GM18909 (cell line): ENCODE results near the gene RCAN1.
"Not testable (repeated sequence)": the region's sequence is repeated elsewhere in the genome, so short reads cannot be mapped to it uniquely, and the experiment has no call there.

Experiments
- ATAC-seq: cut with Tn5 transposase; IDR thresholded peaks from one replicate; pipeline ENCODE4 v1.9.1; 2021; ENCODE audit warnings: mild to moderate bottlenecking; ENCODE audit not compliant: unreplicated experiment, poor library complexity

The RCAN1 gene

DNA sequence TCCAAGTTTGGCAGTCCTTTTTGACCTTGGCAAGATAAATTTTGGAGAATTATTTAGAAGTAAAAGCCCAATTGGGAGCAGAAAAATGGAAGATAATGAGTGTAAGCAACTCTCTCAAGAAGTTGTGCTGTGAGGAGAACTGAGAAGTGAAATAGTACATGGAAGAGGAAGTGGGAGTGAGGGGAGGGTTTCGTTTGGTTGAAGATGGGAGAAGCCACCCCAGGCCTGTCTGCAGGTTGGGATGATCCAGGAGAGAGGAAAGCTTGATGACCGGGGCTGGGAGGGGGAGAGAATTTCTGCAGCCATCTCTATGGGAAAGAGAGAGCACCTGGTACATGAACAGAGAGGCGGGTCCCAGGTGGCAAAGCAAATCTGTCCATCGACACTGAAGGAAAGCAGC lies 8.6 kb upstream of the RCAN1 start:
- no peak for ATAC-seq

DNA sequence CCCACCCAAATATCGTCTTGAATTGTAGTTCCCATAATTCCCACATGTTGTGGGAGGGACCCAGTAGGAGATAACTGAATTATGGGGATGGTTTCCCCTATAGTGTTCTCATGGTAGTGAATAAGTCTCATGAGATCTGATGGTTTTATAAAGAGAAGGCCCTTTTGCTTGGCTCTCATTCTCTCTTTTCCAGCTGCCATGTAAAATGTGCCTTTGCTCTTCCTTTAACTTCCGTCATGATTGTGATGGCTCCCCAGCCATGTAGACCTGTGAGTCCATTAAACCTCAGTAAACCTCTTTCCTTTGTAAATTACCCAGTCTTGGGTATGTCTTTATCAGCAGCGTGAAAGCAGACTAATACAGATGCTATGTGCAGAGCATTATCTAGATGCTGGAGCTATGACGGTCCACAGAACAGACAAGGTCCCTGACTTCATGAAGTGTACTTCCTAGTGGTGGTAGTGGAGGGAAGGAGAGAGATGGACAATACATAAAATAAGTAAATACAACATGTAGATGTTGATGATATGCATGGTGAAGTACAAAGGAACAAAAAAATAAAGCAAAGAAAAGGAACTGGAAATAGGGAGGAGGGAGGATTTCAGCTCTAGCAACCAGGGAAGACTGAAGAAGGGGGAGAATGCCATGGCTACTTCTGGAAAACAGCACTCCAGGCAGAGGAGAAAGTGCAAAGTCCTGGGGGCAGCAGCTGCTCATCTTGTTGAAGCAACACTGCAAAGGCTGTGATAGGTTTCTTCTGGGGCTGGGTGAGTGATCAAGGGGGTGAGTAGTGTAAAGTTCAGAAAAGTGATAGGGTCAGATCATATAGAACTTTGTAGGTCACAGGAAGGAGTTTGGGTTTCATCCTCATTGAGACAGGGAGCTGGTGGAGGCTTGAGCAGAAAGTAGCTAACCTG lies 6.8 kb upstream of the RCAN1 start:
- no peak for ATAC-seq

DNA sequence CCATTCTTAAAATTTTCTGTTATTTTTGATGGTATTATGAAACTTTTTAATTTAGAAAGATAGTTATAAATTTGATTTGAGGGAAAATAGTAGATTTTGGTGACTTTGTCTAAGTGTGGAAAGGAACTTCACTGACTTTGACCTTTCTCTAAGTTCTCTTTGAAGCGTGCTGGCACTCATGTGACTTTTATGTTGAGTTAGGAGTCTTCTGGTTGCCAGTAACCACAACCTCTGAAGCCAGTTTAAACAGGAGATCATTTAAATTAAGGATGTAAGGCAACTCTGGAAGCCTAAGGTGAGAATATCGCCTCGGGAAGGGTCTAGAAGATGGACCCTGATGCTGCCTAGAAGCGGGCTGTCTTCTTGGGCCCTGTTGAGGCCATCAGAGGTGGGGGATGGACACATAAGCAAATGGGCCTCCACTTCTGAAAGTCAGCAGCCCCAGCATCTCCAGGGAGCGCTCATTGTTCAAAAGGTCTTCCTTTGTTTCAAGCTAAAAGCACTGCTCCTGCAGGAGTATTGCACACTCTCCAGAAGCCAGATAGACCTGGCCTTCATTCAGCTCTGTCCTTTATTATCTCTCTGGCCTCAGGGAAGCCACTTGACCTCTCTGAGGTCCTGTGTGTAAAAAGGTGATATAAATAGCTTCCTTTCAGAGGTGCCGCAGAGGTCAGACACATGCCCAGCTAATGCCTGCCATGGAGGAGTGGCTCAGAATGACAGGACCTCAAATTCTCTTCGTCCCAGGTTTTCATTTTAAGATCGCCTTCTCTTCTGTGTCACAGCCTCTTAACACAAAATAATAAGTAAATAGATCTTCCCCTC lies 5.1 kb upstream of the RCAN1 start:
- ATAC-seq: no peak

DNA sequence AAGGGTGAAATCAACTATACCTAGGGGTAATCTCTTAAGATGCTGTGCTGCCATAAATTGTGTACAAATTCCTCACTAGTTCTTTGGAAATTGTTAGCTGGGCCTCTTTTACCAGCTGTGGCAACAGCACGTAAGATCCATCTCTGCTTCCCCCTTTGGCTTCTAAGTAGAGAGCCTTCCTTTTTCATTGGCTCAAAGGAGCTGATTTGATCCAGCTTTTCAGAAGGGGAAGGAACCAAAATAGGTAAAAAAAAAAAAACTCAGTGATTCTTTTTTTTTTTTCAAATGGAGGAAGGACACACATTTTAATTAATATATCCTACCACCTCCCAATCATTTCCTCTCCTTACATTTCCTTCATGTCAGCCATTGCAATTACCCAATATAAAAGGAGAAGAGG lies 4.0 kb upstream of the RCAN1 start:
- ATAC-seq: no peak

DNA sequence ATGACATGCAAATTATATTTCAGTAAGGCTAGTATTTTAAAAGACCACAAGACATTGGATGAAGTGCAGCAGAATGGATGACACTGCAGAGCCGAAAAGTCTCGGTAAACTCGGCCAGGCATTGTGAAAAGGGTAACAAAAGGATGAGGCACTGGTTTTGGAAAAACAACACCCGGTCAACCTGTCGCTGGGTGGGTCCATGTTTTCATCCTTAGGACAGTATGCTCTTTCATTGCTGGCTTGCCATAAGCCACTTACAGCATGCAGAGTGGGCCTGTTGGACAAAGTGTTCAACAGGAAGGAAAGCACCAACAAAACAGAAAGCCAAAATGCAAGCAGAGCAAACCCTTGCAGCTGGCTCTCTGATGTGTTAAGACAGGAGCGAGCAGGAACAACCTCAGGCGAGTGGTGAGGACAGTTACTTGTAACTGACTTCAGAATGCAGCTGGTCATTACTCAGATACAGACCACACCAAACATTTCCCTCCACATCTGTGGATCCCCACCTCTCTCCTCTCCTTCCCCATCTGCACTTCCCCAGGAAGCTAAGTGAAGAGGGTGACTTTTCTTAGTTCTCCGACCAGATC lies 2.9 kb upstream of the RCAN1 start:
- ATAC-seq: no peak

DNA sequence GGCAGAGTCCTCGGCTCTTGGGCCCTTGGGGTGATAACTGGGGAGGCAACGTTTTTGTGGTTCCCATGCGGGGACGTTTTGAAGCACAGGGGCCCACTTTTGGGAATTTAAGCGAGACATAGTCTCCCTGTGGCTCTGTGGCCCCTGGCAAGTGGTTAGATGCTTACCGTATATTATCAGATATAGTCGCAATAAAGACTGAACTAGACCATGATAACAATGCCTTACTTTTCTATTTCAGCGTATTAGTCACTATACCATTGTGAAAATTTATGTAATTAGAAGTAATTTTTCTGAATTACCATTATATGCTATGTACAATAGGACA lies 538 bp upstream of the RCAN1 start:
- ATAC-seq: no peak

DNA sequence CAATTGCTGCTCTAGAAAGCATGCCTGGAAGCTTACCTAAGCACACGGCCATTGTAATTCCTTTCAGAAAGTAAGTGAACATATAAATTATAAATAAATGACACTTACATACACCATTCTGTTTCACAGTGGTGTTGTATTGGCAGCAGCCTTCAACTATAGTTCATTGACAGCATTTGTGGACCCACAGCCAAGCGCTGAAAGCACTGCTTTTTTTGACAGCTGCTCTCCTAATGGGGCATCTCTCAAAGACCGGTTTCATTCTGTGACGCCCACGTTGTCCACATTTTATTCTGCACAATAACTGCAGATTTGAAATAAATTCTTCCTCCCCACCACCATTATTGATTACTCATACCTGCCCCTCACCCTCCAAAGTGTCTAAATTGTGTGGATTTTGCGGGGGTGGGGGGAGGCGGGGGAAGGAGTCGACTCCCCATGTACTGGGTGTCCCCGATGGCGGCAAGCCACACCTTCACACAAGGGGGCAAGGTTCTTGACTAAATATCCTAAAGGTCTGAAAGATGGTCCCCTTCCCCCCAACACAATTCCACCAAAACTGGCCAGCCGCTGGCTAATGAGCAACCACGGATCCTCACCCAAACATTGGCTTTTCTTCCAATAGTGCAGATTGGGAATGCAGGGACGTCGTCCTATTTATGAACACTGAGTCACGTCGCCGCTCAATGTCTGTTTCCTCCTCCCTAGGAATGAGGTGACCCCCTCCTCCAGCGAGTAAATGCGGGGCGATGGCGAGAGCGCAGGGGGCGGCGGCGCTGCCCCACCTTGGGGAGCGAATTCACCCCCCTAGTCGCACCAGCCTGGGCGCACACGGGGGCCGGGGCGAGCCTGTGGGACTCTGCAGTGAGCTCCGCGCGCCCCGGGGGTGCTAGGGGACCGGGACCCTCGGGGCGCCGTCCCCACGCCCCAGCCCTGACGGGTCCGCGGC lies 960 bp downstream of the RCAN1 start:
- ATAC-seq: no peak

DNA sequence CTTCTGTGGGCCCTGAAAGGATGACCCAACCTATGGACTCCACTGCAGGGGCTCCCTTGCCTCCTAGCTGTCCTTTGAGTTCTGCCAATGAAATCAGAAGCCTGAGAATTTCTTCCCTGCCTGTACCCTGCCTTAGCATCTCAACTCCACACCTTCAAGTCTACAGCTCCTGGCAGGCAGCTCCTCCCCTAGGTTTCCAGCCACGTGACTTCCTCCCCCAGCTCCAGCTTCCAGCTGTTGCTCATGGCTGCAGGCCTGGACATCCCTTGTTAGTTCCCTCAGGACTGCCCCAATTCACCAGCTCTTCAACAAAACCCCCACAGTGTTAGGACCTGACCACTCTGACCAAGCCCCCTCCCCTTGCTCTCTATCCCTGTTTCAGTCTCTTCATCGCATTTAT lies 2.4 kb downstream of the RCAN1 start:
- ATAC-seq: no peak

DNA sequence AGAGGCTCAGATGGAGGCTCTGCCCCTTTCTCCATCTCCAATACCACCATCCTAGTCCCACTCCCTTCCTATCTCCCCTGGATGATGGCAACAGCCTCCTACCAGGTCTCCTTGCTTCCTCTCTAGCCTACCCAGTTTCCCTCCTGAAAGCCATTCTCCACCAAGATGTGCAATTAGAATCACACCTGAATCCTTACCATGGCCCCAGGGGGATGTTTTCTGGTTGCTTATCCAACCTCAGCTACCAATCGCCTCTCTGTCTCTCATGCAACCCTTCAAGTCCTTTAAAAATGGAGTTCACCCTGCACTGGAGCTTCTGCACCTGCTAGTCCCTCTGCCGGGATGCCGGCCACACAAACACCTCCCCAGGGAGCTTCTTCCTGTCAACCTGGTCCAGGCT lies 2.9 kb downstream of the RCAN1 start:
- ATAC-seq: no peak

DNA sequence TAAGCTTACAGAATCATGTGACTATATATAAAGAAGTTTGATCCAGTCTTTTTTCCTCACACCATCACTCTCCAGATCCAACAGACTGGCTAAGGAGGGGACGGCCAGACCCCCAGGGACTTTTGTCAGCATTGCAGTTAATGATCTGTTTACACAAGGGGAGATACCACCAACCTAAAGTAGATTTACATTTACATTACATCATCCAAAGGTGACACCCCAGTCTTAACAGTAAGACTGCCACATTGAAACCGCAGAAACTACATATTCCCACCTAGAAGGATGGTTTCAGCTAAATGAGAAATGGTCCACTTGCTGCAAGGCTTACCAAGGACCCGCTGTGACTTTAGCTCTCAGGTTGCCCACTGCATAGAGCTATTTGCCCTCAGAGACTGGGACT lies 3.4 kb downstream of the RCAN1 start:
- ATAC-seq: no peak

DNA sequence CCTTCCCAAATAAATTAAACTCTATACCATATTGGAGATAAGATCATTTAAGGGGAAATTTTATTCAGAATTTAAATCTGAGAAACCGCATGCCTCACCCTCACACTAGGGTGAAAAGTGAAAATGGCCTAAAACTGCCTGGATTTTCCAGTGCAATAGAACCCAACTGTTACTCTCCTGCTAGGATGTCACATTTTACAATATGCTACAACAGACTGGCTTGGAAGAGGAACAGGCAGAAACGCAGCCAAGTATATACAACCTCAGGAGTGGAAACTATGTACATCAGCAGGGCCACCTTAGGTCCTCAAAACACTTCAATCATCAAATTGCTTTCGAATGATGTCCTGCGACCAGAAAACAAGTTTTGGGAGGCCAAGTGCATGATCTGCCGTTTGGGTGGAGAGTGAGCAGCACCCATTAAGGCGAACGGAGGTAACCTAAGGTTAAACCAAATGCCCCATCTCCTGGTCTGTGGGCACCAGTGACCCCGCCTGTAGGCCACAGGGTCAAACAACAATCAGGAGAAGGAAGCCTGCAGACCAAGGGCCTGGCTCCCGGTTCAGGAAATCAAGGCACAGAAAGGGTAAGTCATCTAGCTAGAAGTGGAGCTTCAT lies 4.9 kb downstream of the RCAN1 start:
- ATAC-seq: no peak

DNA sequence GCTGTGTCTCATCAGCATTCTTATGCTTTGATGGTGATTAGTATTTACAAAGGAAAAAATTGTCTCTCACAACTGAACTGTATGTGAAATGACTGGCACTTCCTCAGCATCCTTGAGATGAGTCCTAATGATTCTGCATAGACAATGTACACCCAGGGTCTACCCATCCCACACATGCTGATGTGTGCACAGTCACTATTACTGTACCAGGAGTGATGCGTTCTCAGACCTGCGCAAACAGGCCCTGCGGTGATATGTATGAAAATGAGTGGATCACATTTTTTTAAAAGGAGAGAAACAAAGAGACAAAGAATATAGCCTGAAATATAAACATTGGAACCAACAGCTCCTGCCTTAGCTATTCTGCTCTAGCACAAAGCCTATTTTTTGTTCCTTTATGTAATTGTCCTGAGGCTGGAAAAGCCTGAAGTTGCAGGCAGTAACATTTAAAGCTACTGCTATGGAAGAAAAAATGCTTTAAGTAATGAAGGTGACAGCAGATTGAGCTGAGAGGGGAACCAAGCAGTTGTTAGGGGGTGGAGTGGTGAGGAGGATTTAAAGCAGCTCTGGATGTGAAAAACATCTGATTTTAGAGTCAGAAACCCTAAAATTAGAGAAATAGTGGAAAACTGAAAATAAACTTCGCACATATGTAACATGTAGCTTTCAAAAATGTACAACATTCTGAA lies 5.5 kb downstream of the RCAN1 start:
- ATAC-seq: no peak

DNA sequence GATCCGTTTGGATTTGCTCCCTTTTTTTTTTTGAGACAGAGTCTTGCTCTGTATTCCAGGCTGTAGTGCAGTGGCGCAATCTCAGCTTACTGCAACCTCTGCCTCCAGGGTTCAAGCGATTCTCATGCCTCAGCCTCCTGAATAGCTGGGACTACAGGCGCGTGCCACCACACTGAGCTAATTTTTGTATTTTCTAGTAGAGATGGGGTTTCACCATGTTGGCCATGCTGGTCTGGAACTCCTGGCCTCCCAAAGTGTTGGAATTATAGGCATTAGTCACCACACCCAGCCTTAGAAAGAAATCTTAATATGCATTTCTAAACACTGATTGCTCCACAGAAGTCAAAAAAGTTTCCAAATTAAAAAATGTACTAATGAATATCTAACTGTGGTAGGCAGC lies 7.5 kb downstream of the RCAN1 start:
- ATAC-seq: not testable (repeated sequence)

DNA sequence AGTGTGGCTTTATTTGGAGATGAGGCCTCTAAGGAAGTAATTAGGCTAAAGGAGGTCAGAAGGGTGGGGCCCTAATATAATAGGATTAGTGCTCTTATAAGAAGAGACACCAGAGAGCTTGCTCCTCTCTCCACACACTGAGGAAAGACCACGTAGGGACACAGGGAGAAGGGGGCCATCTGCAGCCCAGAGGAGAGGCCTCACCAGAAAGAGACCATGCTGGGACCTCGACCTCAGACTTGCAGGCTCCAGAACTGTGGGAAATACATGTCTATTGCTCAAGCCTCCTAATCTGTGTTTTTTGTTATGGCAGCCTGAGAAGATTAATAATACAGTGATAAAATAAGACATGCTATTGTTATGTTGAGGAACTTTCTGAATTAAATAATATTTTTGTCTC lies 8.3 kb downstream of the RCAN1 start:
- ATAC-seq: no peak

DNA sequence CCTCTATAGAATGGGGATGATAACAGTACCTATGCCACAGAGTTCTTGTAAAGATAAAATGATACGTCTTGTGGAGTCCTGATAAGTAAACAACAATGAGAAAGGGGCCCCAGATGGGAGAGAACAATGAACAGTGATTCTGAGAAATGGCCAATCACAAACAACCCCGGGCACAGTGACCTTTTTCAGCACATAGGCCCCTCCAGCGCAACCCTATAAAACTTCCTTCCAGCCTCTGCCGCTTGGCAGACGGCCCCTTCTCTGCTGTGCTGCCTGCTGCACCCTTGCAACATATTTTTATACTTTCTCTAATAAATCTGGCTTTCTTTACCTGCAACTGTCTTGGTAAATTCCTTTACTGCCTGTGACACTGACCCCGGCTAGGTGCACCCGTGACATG lies 8.9 kb downstream of the RCAN1 start:
- ATAC-seq: no peak

DNA sequence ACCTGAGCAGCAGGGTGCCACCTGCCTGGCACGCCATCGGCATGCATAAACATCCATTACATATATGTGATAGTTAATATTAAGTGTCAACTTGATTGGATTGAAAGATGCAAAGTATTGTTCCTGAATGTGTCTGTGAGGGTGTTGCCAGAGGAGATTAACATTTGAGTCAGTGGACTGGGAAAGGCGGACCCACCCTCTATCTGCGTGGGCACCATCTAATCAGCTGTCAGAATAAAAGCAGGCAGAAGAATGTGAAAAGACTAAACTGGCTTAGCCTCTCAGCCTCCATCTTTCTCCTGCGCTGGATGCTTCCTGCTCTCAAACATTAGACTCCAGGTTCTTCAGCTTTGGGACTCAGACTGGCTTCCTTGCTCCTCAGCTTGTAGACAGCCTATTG lies 10.0 kb downstream of the RCAN1 start:
- not testable (repeated sequence) for ATAC-seq

DNA sequence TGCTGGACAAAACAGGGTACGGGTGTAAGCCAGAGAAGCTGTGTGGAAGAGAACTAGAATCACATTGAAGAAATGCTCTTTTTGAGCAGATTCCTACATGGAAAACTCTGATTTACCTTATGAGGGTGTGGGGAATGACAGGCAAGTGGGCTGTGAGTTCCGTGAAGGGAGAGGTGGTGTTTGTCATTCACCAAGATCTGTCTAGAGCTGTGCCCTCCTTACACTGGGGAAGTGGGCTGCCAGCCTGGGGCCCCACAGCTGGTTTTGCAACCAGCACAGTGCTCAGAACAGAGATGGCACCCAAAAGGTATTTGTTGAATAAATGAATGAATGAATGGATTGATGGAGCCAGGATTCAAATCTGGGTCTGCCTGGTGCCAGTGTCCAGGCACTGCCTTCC lies 10.4 kb downstream of the RCAN1 start:
- ATAC-seq: no peak

DNA sequence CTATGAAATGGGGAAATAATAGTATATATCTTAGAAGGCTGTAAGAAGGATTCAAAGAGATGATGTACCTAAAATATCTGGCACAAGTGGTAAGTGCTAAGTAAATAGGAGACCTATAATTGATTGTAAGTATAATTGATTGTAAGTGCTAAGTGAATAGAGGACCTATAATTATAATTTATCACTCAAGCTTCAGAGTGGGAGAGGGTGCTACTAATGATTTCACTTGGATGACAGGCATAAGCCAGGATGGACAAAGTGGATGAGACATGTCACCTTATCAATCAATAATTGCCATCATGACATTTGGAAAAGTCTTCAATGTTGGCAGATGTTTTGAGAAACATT lies 11.2 kb downstream of the RCAN1 start:
- ATAC-seq: no peak

DNA sequence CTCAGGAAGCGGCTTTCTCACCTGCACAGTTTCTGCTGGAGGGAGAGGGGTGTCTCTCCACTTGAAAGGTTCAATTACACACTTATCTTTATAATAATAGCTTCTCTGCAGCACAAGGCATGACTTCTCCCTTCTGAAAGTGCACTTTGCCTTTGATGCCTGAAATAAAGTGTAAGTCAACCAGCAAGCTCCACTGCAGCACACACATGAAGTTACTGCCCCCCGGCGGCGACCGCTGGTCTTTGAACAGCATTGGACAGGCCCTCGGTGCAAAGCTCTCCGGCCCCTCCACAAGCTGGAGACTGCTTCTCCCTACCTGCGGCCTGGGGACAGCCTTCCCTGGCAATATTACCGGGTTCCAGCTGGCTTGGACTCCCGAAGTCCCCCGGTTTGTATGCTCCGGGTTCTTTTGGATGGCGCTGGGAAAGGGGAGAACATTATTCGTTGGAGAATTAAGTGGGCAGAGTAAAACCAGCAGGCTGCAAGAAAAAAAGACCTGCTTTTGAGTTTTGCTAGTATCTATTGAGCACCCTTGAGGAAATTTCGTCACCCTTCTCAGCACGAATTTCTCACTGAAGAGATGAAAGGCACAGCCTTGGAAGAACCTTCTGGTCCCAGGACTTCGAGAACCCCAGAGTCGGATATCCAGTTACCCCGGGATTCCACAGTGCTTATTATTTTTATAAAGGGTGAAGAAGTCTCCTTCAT lies 11.8 kb downstream of the RCAN1 start:
- ATAC-seq: no peak
